K562 (cell line): Measurements from ENCODE around the gene TMED5. TPM values are rescaled to one million over a fixed set of nuclear protein-coding genes. Genes with fewer than 3 reads are reported as not detected.
A peak's percentile ranks its signal among the peaks of the same experiment; 100 is the strongest.

Experiments used
- ATAC-seq: fragments of 200-7000 bp; cut with Tn5 transposase; 3 replicates; pipeline ENCODE4 v1.9.1; 2020; ENCODE audit warnings: moderate library complexity
- BruUV-seq: library from RNA; stranded (reverse); fragments of 400-500 nt; replicated peaks from 2 replicates; lab custom pipeline; 2021; lab: Mats Ljungman, UMichigan
- CTCF ChIA-PET: fragments of 300-600 bp; formaldehyde crosslinking; extraction: SDS; loops from one replicate; lab custom pipeline; 2021; ENCODE audit warnings: low intra/inter-chr PET ratio; lab: Yijun Ruan, JAX
- POLR2A ChIA-PET: fragments of 300-600, 350-650 bp; sonication (Branson Sonifier 250); formaldehyde crosslinking; extraction: SDS; loops from one replicate; lab custom pipeline; 2021; ENCODE audit warnings: antibody characterized with exemption, inconsistent platforms; lab: Yijun Ruan, JAX
- DNase-seq, 4 experiments: peaks; one replicate each; pipeline versions ENCODE4 v3.0.0 to v3.0.0-alpha.2; 2011 to 2018; ENCODE audit warnings: low spot score in 3 of 4, mixed read lengths in 3 of 4; ENCODE audit errors: extremely low read depth in 1 of 4
- FAIRE-seq: peaks from 2 replicates; lab custom pipeline; 2011; peaks lifted over from hg19 to GRCh38; lab: Jason Lieb, UNC
- H2AFZ ChIP-seq: 2 replicates; pipeline ENCODE4 v1.6.0; 2011; ENCODE audit warnings: low read depth, low read length, control low read depth, inconsistent platforms
- H3K27ac ChIP-seq: fragments of 200-600 bp; 3 replicates; pipeline ENCODE4 v1.8.0; 2011; ENCODE audit warnings: low read depth, mild to moderate bottlenecking, control low read depth, inconsistent platforms, low read length, moderate library complexity, mixed read lengths; ENCODE audit errors: extremely low read depth
- H3K27me3 ChIP-seq, 2 experiments: fragments of 300-600 bp in 1 of 2; 2 replicates in 1 of 2; 3 replicates in 1 of 2; pipeline versions ENCODE4 v1.6.0 to v1.8.0; 2011; ENCODE audit warnings: inconsistent platforms in 2 of 2, low read length in 2 of 2, mild to moderate bottlenecking in 1 of 2, mixed read lengths in 1 of 2, moderate library complexity in 1 of 2; ENCODE audit not compliant: control insufficient read depth in 2 of 2, insufficient read depth in 2 of 2
- H3K36me3 ChIP-seq: fragments of 300-600 bp; 3 replicates; pipeline ENCODE4 v1.8.0; 2011; ENCODE audit warnings: mild to moderate bottlenecking, low read length, inconsistent platforms; ENCODE audit not compliant: control insufficient read depth, insufficient read depth
- H3K4me1 ChIP-seq, 2 experiments: fragments of 200-600 bp in 1 of 2; replicated peaks in 1 of 2; 2 replicates in 1 of 2; 3 replicates in 1 of 2; pipeline versions ENCODE4 v1.5.1 to v1.8.0; 2011; ENCODE audit warnings: inconsistent platforms in 2 of 2, low read length in 2 of 2, mild to moderate bottlenecking in 1 of 2, mixed read lengths in 1 of 2, moderate library complexity in 1 of 2; ENCODE audit not compliant: control insufficient read depth in 2 of 2, insufficient read depth in 2 of 2
- H3K4me2 ChIP-seq: 2 replicates; pipeline ENCODE4 v1.6.1; 2011; ENCODE audit warnings: low read length, control low read depth, inconsistent platforms, mixed read lengths; ENCODE audit not compliant: insufficient read depth
- H3K4me3 ChIP-seq: fragments of 200-600 bp; sonication (generic), shearing (Covaris generic); 2 replicates; pipeline ENCODE4 v1.5.1; 2016; ENCODE audit warnings: control low read depth, inconsistent platforms
- H3K79me2 ChIP-seq: fragments of 200-600 bp; 3 replicates; pipeline ENCODE4 v1.8.0; 2011; ENCODE audit warnings: low read length, inconsistent platforms; ENCODE audit not compliant: control insufficient read depth, insufficient read depth
- H3K9ac ChIP-seq, 2 experiments: 2 replicates each; pipeline versions ENCODE4 v1.6.0 to v1.6.1; 2011; ENCODE audit warnings: low read depth in 2 of 2, low read length in 2 of 2, control low read depth in 1 of 2, inconsistent platforms in 1 of 2, mild to moderate bottlenecking in 1 of 2, mixed read lengths in 1 of 2; ENCODE audit not compliant: insufficient read depth in 1 of 2
- H3K9me1 ChIP-seq: one replicate; pipeline ENCODE4 v1.6.0; 2011; ENCODE audit warnings: inconsistent platforms, mild to moderate bottlenecking, low read length, moderate library complexity; ENCODE audit not compliant: control insufficient read depth, insufficient read depth
- H3K9me3 ChIP-seq: replicated peaks from 2 replicates; pipeline ENCODE4 v1.5.1; 2011; ENCODE audit warnings: low read depth, low read length, inconsistent platforms; ENCODE audit not compliant: control insufficient read depth, insufficient read depth
- H4K20me1 ChIP-seq: replicated peaks from 2 replicates; pipeline ENCODE4 v1.6.1; 2011; ENCODE audit warnings: low read length, inconsistent platforms, mixed read lengths; ENCODE audit not compliant: control insufficient read depth, insufficient read depth
- CEBPG ChIP-seq, 3 experiments: fragments of 200-800 bp in 1 of 3; sonication (Bioruptor generic) in 1 of 3; sonication (generic) in 1 of 3; formaldehyde crosslinking in 1 of 3; IDR thresholded peaks in 2 of 3; conservative IDR thresholded peaks in 1 of 3; 2 replicates each; pipeline versions ENCODE4 v1.6.1 to v1.8.0; 2016 to 2022; ENCODE audit warnings: missing compliant biosample characterization in 2 of 3, missing genetic modification characterization in 2 of 3, mild to moderate bottlenecking in 1 of 3, missing genetic modification reagents in 1 of 3
- GTF2E2 ChIP-seq: fragments of 200-800 bp; sonication (Bioruptor generic); IDR thresholded peaks from 2 replicates; pipeline ENCODE4 v1.6.1; 2016; ENCODE audit warnings: missing genetic modification characterization, missing compliant biosample characterization
- WGBS: fragments of 100-300 bp; shearing (Covaris generic); methylation state at CpG from one replicate; pipeline ENCODE4 v1.1.6; 2016; ENCODE audit warnings: low coverage, mixed read lengths; ENCODE audit not compliant: insufficient coverage; ENCODE audit errors: missing lambda C conversion rate; 5-methylcytosine and 5-hydroxymethylcytosine counted together
- in situ Hi-C: fragments of 300-500 bp; cut with MboI; formaldehyde crosslinking; loops from 4 replicates; pipeline ENCODE4 v1.15.0; 2018; ENCODE audit warnings: inconsistent platforms, mixed read lengths
- intact Hi-C: fragments of 100-400 bp; cut with micrococcal nuclease; formaldehyde crosslinking; loops from 2 replicates; pipeline ENCODE4 v1.14.2; 2022
- polyA plus RNA-seq, 8 experiments: library from polyadenylated mRNA; depleted of rRNA in 4 of 8; stranded (reverse) in 5 of 8; unstranded in 3 of 8; fragments of >200 nt; fragmentation: Nextera tagmentation in 2 of 8; fragmentation: Illumina TruSeq in 1 of 8; extraction: Ambion mirVana in 2 of 8; extraction: Trizol in 1 of 8; gene quantifications; 2 replicates each; pipeline versions ENCODE4 v1.2.1 to v1.2.3, GENCODE V29; 2011 to 2014; ENCODE audit warnings: inconsistent platforms in 1 of 8, missing spikeins in 1 of 8
- total RNA-seq, 7 experiments: library from RNA; depleted of rRNA in 6 of 7; stranded (reverse); fragments of >200 nt in 6 of 7; fragmentation: Illumina TruSeq in 2 of 7; extraction: Trizol in 2 of 7; gene quantifications; 2 replicates each; pipeline versions ENCODE4 v1.2.1 to v1.2.3, GENCODE V29; 2011 to 2021; ENCODE audit warnings: low replicate concordance in 1 of 7
- TF ChIP-seq, protein P1 (sequence below), 2 experiments: IDR thresholded peaks in 1 of 2; conservative IDR thresholded peaks in 1 of 2; 2 replicates each; pipeline ENCODE4 v1.6.1; 2016; ENCODE audit warnings: low read depth in 2 of 2, mild to moderate bottlenecking in 1 of 2, missing compliant biosample characterization in 1 of 2, missing genetic modification characterization in 1 of 2, moderate library complexity in 1 of 2

Gene TMED5
- total and polyA plus RNA-seq, 9 of the 15 experiments (the other 6 are each of a cell fraction or from before 2014, with no cell fraction given) = 28.7 to 83.7 (median 67.2) TPM

- H3K36me3 ChIP-seq = peaks cover 74% of the 10 kb centered on the region
- WGBS = 82% methylated on average over 3 of the region's 3 CpGs
- H4K20me1 ChIP-seq = no peaks in the 10 kb centered on the region
- no peak for FAIRE-seq
- no peak overlapping the region for H3K9ac ChIP-seq
- no peak overlapping the region for H2AFZ ChIP-seq
- no peak for ATAC-seq
- no peaks in the 10 kb centered on the region for H3K4me1 ChIP-seq
- no peak for DNase-seq
- POLR2A ChIA-PET = interaction anchor here (1.4 kb wide), 1 partner anchor 20 kb away, joined by 4 read pairs; no protein-coding TSS in a partner anchor
- no peaks in the 10 kb centered on the region for H3K9me3 ChIP-seq
- no peaks in the 10 kb centered on the region for H3K9me1 ChIP-seq
- no peak for TF ChIP-seq CEBPG (CRISPR knock-in tag; IDR thresholded peaks at IDR 0.05)
- 0 out of 4 replicates have a peak, but pooled peaks of 1 of the 2 experiments have one; percentile 34 for TF ChIP-seq CEBPG (tag; conservative IDR thresholded peaks at IDR 0.05 in 1 of 2, IDR thresholded peaks at IDR 0.05 in 1 of 2)
- TF ChIP-seq GTF2E2 (tag) = 0 out of 2 replicates have a peak, but pooled peaks have one; percentile 42
- TF ChIP-seq, protein P1, sequence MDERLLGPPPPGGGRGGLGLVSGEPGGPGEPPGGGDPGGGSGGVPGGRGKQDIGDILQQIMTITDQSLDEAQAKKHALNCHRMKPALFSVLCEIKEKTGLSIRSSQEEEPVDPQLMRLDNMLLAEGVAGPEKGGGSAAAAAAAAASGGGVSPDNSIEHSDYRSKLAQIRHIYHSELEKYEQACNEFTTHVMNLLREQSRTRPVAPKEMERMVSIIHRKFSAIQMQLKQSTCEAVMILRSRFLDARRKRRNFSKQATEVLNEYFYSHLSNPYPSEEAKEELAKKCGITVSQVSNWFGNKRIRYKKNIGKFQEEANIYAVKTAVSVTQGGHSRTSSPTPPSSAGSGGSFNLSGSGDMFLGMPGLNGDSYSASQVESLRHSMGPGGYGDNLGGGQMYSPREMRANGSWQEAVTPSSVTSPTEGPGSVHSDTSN (CRISPR knock-in tag; IDR thresholded peaks at IDR 0.05; ENCODE audit: low read depth) = no peak
- TF ChIP-seq, protein P1 (tag; conservative IDR thresholded peaks at IDR 0.05; ENCODE audit: low read depth) = no peak
- no peaks in the 10 kb centered on the region for H3K79me2 ChIP-seq
- BruUV-seq = no TSS peak
- CTCF ChIA-PET = no interaction called here
- H3K27me3 ChIP-seq = no peaks in the 10 kb centered on the region
- in situ Hi-C loops (no loop called here), intact Hi-C loops (no loop called here)
- H3K4me3 ChIP-seq = no peak overlapping the region
- H3K27ac ChIP-seq = no peak overlapping the region
- H3K4me2 ChIP-seq = no peak overlapping the region
Measured at GRCh38 chr1:93221913-93222312, 41.7 kb upstream of the TMED5 start.
